H1 (cell line): ENCODE measurements around the gene TGFA. TPM values are rescaled to one million over a fixed set of nuclear protein-coding genes. Genes with fewer than 3 reads are reported as not detected.

Experiments used
- CTCF ChIA-PET: fragments of 300-600 bp; sonication (Branson Sonifier 250); formaldehyde crosslinking; loops from one replicate; lab custom pipeline; 2021; ENCODE audit not compliant: partially characterized antibody; lab: Charles Lee
- POLR2A ChIA-PET: fragments of 300-600 bp; sonication (Branson Sonifier 250); formaldehyde crosslinking; loops from one replicate; lab custom pipeline; 2021; ENCODE audit warnings: inconsistent platforms; ENCODE audit not compliant: partially characterized antibody; lab: Charles Lee
- DNase-seq, 2 experiments: peaks; one replicate each; pipeline versions ENCODE4 v3.0.0 to v3.0.0-alpha.2; 2010 to 2022; ENCODE audit warnings: low spot score in 2 of 2, low read depth in 1 of 2, mixed read lengths in 1 of 2
- FAIRE-seq: peaks from 2 replicates; lab custom pipeline; 2011; peaks lifted over from hg19 to GRCh38; lab: Jason Lieb, UNC
- H2AFZ ChIP-seq: 2 replicates; pipeline ENCODE4 v1.8.1; 2012; ENCODE audit warnings: low read length, inconsistent platforms
- H2AK5ac ChIP-seq: 2 replicates; pipeline ENCODE4 v1.6.1; 2013; ENCODE audit warnings: low read depth, low read length
- H2BK120ac ChIP-seq: replicated peaks from 2 replicates; pipeline ENCODE3; 2013; ENCODE audit warnings: low read depth, low read length, inconsistent platforms
- H2BK12ac ChIP-seq: 2 replicates; pipeline ENCODE4 v1.6.1; 2013; ENCODE audit warnings: low read depth, low read length
- H2BK15ac ChIP-seq: 2 replicates; pipeline ENCODE4 v1.6.1; 2013; ENCODE audit warnings: low read length
- H2BK20ac ChIP-seq: 2 replicates; pipeline ENCODE4 v1.6.1; 2013; ENCODE audit warnings: low read length
- H2BK5ac ChIP-seq: 2 replicates; pipeline ENCODE4 v1.6.1; 2013; ENCODE audit warnings: low read depth, low read length
- H3K14ac ChIP-seq: 2 replicates; pipeline ENCODE4 v1.6.1; 2013; ENCODE audit warnings: inconsistent platforms; ENCODE audit not compliant: insufficient read length
- H3K18ac ChIP-seq: 2 replicates; pipeline ENCODE4 v1.6.1; 2013; ENCODE audit warnings: low read length; ENCODE audit errors: extremely low read depth
- H3K23ac ChIP-seq: 2 replicates; pipeline ENCODE4 v1.6.1; 2013; ENCODE audit warnings: inconsistent platforms; ENCODE audit not compliant: insufficient read length
- H3K23me2 ChIP-seq: 2 replicates; pipeline ENCODE4 v1.6.1; 2013; ENCODE audit warnings: low read depth, low read length
- H3K27ac ChIP-seq: 2 replicates; pipeline ENCODE4 v1.6.1; 2011; ENCODE audit warnings: low read depth, low read length, inconsistent platforms
- H3K27me3 ChIP-seq, 4 experiments: replicated peaks in 1 of 4; 1 replicate in 1 of 4; 2 replicates in 3 of 4; pipeline versions ENCODE4 v1.6.1 to v1.8.1; 2011 to 2013; ENCODE audit warnings: low read length in 3 of 4, mild to moderate bottlenecking in 3 of 4, inconsistent platforms in 2 of 4, mixed read lengths in 2 of 4, moderate library complexity in 1 of 4; ENCODE audit not compliant: control insufficient read depth in 3 of 4, insufficient read depth in 3 of 4; ENCODE audit errors: extremely low read depth in 1 of 4
- H3K36me3 ChIP-seq, 4 experiments: 2 replicates each; pipeline versions ENCODE4 v1.6.1 to v1.8.1; 2011 to 2013; ENCODE audit warnings: mild to moderate bottlenecking in 4 of 4, low read length in 3 of 4, moderate library complexity in 2 of 4, control low read depth in 1 of 4, inconsistent platforms in 1 of 4; ENCODE audit not compliant: insufficient read depth in 4 of 4, control insufficient read depth in 2 of 4
- H3K4ac ChIP-seq: replicated peaks from 2 replicates; pipeline ENCODE3; 2013; ENCODE audit warnings: low read length, low read depth, mixed read lengths, inconsistent platforms; ENCODE audit not compliant: insufficient read length
- H3K4me1 ChIP-seq, 4 experiments: replicated peaks in 1 of 4; 1 replicate in 1 of 4; 2 replicates in 3 of 4; pipeline versions ENCODE4 v1.6.1 to v1.8.1; 2011 to 2013; ENCODE audit warnings: low read length in 3 of 4, inconsistent platforms in 2 of 4, mixed read lengths in 1 of 4; ENCODE audit not compliant: insufficient read depth in 4 of 4, control insufficient read depth in 3 of 4
- H3K4me2 ChIP-seq, 2 experiments: 2 replicates each; pipeline versions ENCODE4 v1.6.1 to v1.8.1; 2011 to 2013; ENCODE audit warnings: low read depth in 2 of 2, low read length in 2 of 2, control low read depth in 1 of 2, inconsistent platforms in 1 of 2, mild to moderate bottlenecking in 1 of 2; ENCODE audit not compliant: insufficient read depth in 1 of 2
- H3K4me3 ChIP-seq, 4 experiments: fragments of 200-600, 300-600 bp in 1 of 4; sonication (generic), shearing (Covaris generic), sonication (Bioruptor Twin) in 1 of 4; 2 replicates each; pipeline versions ENCODE4 v1.5.1 to v1.8.1; 2011 to 2016; ENCODE audit warnings: low read length in 4 of 4, low read depth in 3 of 4, control low read depth in 2 of 4, inconsistent platforms in 2 of 4, mild to moderate bottlenecking in 2 of 4, mixed read lengths in 1 of 4, moderate library complexity in 1 of 4; ENCODE audit not compliant: insufficient read depth in 2 of 4; ENCODE audit errors: extremely low read depth in 1 of 4
- H3K56ac ChIP-seq: replicated peaks from 2 replicates; pipeline ENCODE3; 2013; ENCODE audit warnings: low read depth, mild to moderate bottlenecking, mixed read lengths, low read length, inconsistent platforms; ENCODE audit not compliant: insufficient read length
- H3K79me1 ChIP-seq: 2 replicates; pipeline ENCODE4 v1.6.1; 2013; ENCODE audit warnings: low read depth, low read length, control low read depth
- H3K79me2 ChIP-seq, 2 experiments: 2 replicates each; pipeline versions ENCODE4 v1.6.1 to v1.8.1; 2012 to 2013; ENCODE audit warnings: low read length in 2 of 2, mild to moderate bottlenecking in 2 of 2, inconsistent platforms in 1 of 2; ENCODE audit not compliant: insufficient read depth in 2 of 2, control insufficient read depth in 1 of 2
- H3K9ac ChIP-seq, 4 experiments: replicated peaks in 1 of 4; 1 replicate in 1 of 4; 2 replicates in 3 of 4; pipeline versions ENCODE4 v1.6.1 to v1.8.1; 2011 to 2013; ENCODE audit warnings: low read depth in 3 of 4, low read length in 3 of 4, control low read depth in 2 of 4, mild to moderate bottlenecking in 2 of 4, moderate library complexity in 2 of 4, inconsistent platforms in 1 of 4; ENCODE audit errors: extremely low read depth in 1 of 4
- H3K9me3 ChIP-seq, 2 experiments: 2 replicates each; pipeline versions ENCODE4 v1.6.1 to v1.8.1; 2012 to 2013; ENCODE audit warnings: mild to moderate bottlenecking in 2 of 2, moderate library complexity in 2 of 2, control low read depth in 1 of 2, inconsistent platforms in 1 of 2, low read depth in 1 of 2, low read length in 1 of 2, mixed read lengths in 1 of 2; ENCODE audit not compliant: insufficient read depth in 2 of 2
- H4K20me1 ChIP-seq, 2 experiments: replicated peaks in 1 of 2; 2 replicates each; pipeline versions ENCODE3 to v1.8.1; 2011 to 2013; ENCODE audit warnings: inconsistent platforms in 2 of 2, low read length in 2 of 2, mild to moderate bottlenecking in 1 of 2; ENCODE audit not compliant: insufficient read depth in 2 of 2, control insufficient read depth in 1 of 2
- H4K5ac ChIP-seq: 2 replicates; pipeline ENCODE4 v1.6.1; 2013; ENCODE audit warnings: low read length, low read depth, mixed read lengths, inconsistent platforms; ENCODE audit not compliant: insufficient read length
- H4K8ac ChIP-seq: 2 replicates; pipeline ENCODE4 v1.8.0; 2013; ENCODE audit warnings: mild to moderate bottlenecking, moderate library complexity, low read length, inconsistent platforms; ENCODE audit not compliant: insufficient read depth; ENCODE audit errors: extremely low read depth
- H4K91ac ChIP-seq: replicated peaks from 2 replicates; pipeline ENCODE3; 2013; ENCODE audit warnings: low read length, mixed read lengths, inconsistent platforms; ENCODE audit not compliant: insufficient read length
- GTF2F1 ChIP-seq: IDR thresholded peaks from 2 replicates; pipeline ENCODE4 v1.6.1; 2012; ENCODE audit warnings: low read depth, low read length, improper control_type of control experiment, borderline replicate concordance
- TCF12 ChIP-seq: IDR thresholded peaks from 2 replicates; pipeline ENCODE4 v1.6.1; 2011; ENCODE audit warnings: low read depth, mild to moderate bottlenecking, low read length
- WGBS, 2 experiments: shearing (Covaris generic) in 1 of 2; methylation state at CpG; one replicate each; pipeline versions ENCODE4 v1.1.6 to v1.1.7; 2013 to 2015; ENCODE audit warnings: low lambda C conversion rate in 2 of 2, mixed read lengths in 2 of 2, inconsistent platforms in 1 of 2, low coverage in 1 of 2, missing lambda C conversion rate in 1 of 2; ENCODE audit not compliant: insufficient replicate concordance in 2 of 2, insufficient coverage in 1 of 2, insufficient read length in 1 of 2; ENCODE audit errors: extremely low coverage in 1 of 2, missing lambda C conversion rate in 1 of 2; 5-methylcytosine and 5-hydroxymethylcytosine counted together
- polyA plus RNA-seq, 7 experiments: library from polyadenylated mRNA; depleted of rRNA in 3 of 7; stranded (reverse) in 5 of 7; unstranded in 2 of 7; fragments of >200 nt in 5 of 7; fragments of 200-250 nt in 2 of 7; gene quantifications; 1 replicate in 5 of 7; 2 replicates in 1 of 7; 4 replicates in 1 of 7; pipeline versions ENCODE4 v1.2.1 to v1.2.3, GENCODE V29; 2011 to 2013; ENCODE audit warnings: missing spikeins in 2 of 7, mixed read lengths in 2 of 7
- total RNA-seq: library from RNA; stranded (reverse); fragmentation: NEBNext Ultra II Directional; extraction: Animal tissue kit (Norgen Biotek cat#: 25700); gene quantifications from 2 replicates; pipeline ENCODE4 v1.2.1, GENCODE V29; 2021

The TGFA gene
- total and polyA plus RNA-seq, 2 of the 8 experiments (the other 6 are each of a cell fraction or from before 2014, with no cell fraction given), result 1.8 to 3.7 TPM

- Histone ChIP-seq H2BK120ac (no peak overlapping the region), H3K36me3 (no peaks in the 10 kb centered on the region), H3K23me2 (no peaks in the 10 kb centered on the region; the same call in 1 of the 2 replicates), H3K18ac (no peak overlapping the region), H2BK15ac (no peak overlapping the region), H4K91ac (no peak overlapping the region), H2AK5ac (no peak overlapping the region), H3K4me1 (peaks cover 0 to 5% (median 1%) of the 10 kb centered on the region in 4 experiments; a peak in 4 of 7 replicates), H3K23ac (no peak overlapping the region), H2BK20ac (no peak overlapping the region), H3K4me2 (no peak overlapping the region), H4K5ac (no peak overlapping the region), H3K4me3 (no peak overlapping the region), H3K27me3 (no peaks in the 10 kb centered on the region), H4K20me1 (no peaks in the 10 kb centered on the region), H2AFZ (no peak overlapping the region), H3K27ac (no peak overlapping the region), H3K14ac (no peak overlapping the region), H3K56ac (no peak overlapping the region), H3K79me2 (no peaks in the 10 kb centered on the region), H3K9ac (no peak overlapping the region), H4K8ac (no peak overlapping the region), H2BK5ac (no peak overlapping the region), H3K9me3 (no peaks in the 10 kb centered on the region), H2BK12ac (no peak overlapping the region), H3K4ac (no peak overlapping the region), H3K79me1 (no peaks in the 10 kb centered on the region)
- FAIRE-seq (no peak), DNase-seq (no peak)
- POLR2A ChIA-PET, result interaction anchor here (1.0 kb wide), 1 partner anchor 9 kb away, joined by 3 read pairs; no protein-coding TSS in a partner anchor
- CTCF ChIA-PET, result interaction anchor here (0.5 to 1.5 kb wide), 4 partner anchors 21 to 214 kb away, joined by 3 to 4 read pairs (median 3); no protein-coding TSS in a partner anchor
- WGBS, 2 experiments, result 100% methylated on average over 1 of the region's 1 CpG; no CpG with 5 or more reads in 1 of the 2 experiments
- TF ChIP-seq TCF12, result no peak
- TF ChIP-seq GTF2F1, result no peak
Observed at GRCh38 chr2:70518557-70518956, 35.1 kb downstream of the TGFA start.
